ENCODE measurements around the gene RSRC1.
"Not testable (repeated sequence)": the region's sequence is repeated elsewhere in the genome, so short reads cannot be mapped to it uniquely, and the experiment has no call there.

RSRC1 gene

GRCh38 chr3:158337110-158337509, 227.2 kb downstream of the RSRC1 start:
- no peak for DNase-seq

GRCh38 chr3:158339638-158340037, 229.7 kb downstream of the RSRC1 start:
- no peak for DNase-seq

- not testable (repeated sequence) for DNase-seq
Observed at GRCh38 chr3:158340951-158341350, 231.1 kb downstream of the RSRC1 start.

GRCh38 chr3:158347966-158348365, 238.1 kb downstream of the RSRC1 start:
- no peak for DNase-seq

- DNase-seq, result no peak
Observed at GRCh38 chr3:158350971-158351370, 241.1 kb downstream of the RSRC1 start.

- DNase-seq, result no peak
Observed at GRCh38 chr3:158352551-158352950, 242.7 kb downstream of the RSRC1 start.

DNA sequence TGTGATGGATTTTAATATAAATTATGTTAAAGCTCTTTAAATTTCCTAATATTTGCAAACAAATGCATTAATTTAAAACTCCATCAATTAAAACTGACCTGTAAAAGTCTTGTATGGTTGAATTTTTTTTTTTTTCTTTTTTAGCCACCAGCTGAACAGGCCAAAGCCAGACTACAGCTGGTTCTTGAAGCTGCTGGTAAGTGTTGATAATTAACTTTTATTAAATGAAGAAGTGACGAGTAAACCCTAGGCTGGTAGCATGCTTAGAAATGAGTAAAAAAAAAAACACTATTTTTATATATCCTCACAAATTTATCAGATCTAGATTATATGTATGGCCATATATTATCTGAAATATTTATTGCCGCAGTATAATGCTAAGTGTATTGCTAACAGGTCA, 244.8 kb downstream of the RSRC1 start:
- no peak for DNase-seq

- DNase-seq, result no peak
Observed at GRCh38 chr3:158355623-158356588, 246.0 kb downstream of the RSRC1 start.

DNA sequence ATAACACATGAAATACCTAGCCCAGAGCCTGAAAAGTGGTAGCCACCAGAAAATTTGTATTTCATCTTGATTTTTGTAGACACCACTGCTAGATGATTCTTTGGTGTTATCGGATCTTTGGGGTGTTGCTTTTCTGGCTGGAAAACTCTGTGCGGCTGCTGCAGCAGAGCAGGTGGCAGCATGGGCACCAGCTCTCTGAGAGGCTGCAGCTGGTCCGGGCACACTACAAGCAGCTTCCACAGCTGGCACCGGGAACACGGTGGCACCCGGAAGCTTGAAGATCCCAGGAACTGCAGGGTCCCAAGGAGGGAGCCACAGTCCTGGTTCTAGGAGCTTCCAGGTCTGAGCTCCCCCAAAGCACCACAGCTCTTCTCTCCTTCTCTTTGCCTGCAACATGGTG, 249.4 kb downstream of the RSRC1 start:
- no peak for DNase-seq

- no peak for DNase-seq
Observed at GRCh38 chr3:158360756-158361448, 251.0 kb downstream of the RSRC1 start.

DNA sequence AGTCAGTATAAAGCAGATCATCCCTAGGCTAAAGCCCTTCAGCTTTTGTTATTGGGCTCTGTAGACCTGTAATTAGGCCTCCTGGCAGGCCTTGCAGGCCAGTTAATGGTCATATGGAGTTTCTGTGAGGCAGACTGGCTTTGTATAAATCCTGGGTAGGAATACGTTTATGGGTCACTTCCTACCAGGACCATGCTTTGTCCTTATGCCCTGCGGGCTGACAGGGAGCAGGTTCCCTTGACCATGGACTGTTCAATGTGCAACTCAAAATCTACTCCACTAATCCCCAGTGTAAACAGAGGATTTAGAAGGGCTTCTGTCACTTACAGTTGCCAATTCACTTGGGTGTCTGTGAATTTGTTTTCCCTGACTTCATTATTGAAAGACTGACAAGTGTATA, 258.4 kb downstream of the RSRC1 start:
- no peak for DNase-seq

DNA sequence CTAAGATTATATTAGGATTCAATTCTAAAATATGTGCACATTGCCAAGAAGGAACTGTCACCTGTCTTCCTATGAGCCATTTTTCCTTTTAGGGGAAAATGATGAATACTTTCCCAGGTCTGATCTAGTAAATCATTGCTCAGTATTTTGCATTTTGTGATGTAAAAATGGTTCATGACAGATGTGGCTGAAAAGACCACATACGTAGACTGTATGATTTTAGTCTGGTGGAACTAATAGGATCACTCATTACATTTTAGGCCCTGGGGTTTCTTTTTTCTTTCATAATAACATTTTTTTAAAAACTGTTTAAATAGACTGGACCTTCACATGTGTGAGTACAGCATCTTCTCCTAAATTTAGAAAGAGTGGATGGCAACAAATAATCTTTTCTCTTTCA, 259.4 kb downstream of the RSRC1 start:
- DNase-seq, result no peak

- no peak for DNase-seq
Observed at GRCh38 chr3:158379517-158379916, 269.6 kb downstream of the RSRC1 start.

DNA sequence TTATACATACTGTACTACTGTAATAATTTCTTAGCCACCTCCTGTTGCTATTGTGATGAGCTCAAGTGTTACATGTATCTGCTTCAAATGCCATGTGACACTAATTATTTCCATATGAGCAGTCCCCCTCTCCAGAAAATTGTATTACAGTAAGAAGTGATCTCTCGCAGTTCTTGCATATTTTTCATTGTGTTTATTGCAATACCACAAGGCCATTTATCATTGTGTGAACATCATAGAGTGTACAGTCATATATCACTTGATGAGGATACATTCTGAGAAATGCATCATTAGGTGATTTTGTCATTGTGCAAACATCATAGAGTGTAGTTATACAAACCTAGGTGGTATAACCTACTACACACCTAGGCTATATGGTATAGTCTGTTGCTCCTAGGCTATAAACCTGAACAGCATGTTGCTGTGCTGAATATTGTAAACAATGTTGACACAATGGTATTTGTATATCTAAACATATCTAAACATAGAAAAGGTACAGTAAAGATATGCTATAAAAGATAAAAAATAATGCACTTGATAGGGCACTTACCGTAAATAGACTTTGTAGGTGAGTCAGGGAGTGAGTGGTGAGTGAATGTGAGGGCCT, 271.5 kb downstream of the RSRC1 start:
- no peak for DNase-seq

DNA sequence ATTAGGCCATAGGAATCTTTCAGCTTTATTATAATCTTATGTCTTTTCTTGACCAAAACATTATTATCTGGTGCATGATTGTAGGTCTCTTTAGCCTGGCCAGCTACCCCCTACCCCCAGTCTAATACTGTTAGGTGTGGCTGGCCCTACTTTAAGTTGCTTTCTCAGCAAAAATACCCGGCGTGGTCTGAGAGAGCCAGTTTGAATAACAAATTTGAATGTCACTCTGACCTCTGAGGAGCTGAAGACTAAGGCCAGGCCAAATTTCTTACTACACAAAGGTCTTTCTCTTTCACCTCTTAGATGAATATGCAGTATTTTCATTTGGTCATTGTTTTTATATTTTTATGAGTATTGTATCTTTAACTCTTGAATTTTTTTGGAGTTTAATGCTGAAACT, 272.6 kb downstream of the RSRC1 start:
- DNase-seq, result no peak

- no peak for DNase-seq
Observed at GRCh38 chr3:158384019-158384418, 274.1 kb downstream of the RSRC1 start.

DNA sequence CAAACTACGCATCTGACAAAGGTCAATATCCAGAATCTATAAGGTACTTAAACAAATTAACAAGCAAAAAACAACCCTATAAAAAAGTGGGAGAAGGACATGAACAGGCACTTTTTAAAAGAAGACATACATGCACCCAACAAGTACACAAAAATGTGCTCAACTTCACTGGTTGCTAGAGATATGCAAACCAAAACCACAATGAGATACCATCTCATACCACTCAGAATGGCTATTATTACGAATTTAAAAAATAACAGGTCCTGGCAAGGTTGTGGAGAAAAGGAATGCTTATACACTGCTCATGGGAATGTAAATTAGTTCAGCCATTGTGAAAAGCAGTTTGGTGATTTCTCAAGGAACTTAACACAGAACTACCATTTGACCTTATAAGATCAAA, 285.5 kb downstream of the RSRC1 start:
- DNase-seq, result no peak

DNA sequence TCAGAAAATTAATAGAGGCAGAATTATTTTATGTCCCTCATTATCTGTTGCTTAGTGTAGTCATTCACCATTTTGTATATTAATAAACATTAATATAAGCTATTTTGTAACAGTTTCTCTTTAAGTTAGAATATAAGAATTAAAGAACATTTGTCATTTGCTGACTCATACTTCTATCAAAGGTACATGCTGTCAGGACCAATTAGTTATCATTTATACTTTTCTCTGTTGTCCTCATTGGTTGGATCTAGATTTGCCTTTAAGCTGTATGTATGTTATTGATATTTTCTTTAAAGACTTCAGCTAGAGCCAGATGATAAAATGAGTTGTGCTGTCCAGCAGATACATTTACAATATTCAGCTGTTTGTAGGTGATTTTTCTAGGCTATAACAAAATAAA, 292.7 kb downstream of the RSRC1 start:
- no peak for DNase-seq

- DNase-seq, result no peak
Observed at GRCh38 chr3:158403013-158403412, 293.1 kb downstream of the RSRC1 start.

GRCh38 chr3:158404131-158404718, 294.3 kb downstream of the RSRC1 start:
- no peak for DNase-seq

- DNase-seq, result no peak
Observed at GRCh38 chr3:158405507-158405906, 295.6 kb downstream of the RSRC1 start.

- DNase-seq, result no peak
Observed at GRCh38 chr3:158407844-158408517, 298.1 kb downstream of the RSRC1 start.

GRCh38 chr3:158408518-158408897, 298.6 kb downstream of the RSRC1 start:
- not testable (repeated sequence) for DNase-seq

Measured in stimulated activated CD8-positive, alpha-beta memory T cell treated with anti-CD3 and anti-CD28 coated beads, Interleukin-4, amount 100 ng/mL, for 48 hours (primary cell).